HepG2 (cell line): ENCODE data around the gene PCDHGA1. TPM values are rescaled to one million over a fixed set of nuclear protein-coding genes. Genes with fewer than 3 reads are reported as not detected.
A peak's percentile ranks its signal among the peaks of the same experiment; 100 is the strongest.

ENCODE experiments used
- CENPX ChIP-seq: sonication (generic); formaldehyde crosslinking; IDR thresholded peaks from 2 replicates; pipeline ENCODE4 v1.9.0; 2021; ENCODE audit warnings: mild to moderate bottlenecking, missing genetic modification reagents, moderate library complexity
- FLYWCH1 ChIP-seq: sonication (generic); formaldehyde crosslinking; IDR thresholded peaks from 2 replicates; pipeline ENCODE4 v1.8.1; 2023; ENCODE audit warnings: mild to moderate bottlenecking, missing genetic modification reagents
- HMG20B ChIP-seq: conservative IDR thresholded peaks from 2 replicates; pipeline ENCODE4 v1.6.1; 2016; ENCODE audit warnings: missing genetic modification reagents, missing compliant biosample characterization
- SETDB1 ChIP-seq: sonication (generic); formaldehyde crosslinking; IDR thresholded peaks from 2 replicates; pipeline ENCODE4 v1.5.1; 2020; ENCODE audit warnings: missing genetic modification reagents, mild to moderate bottlenecking, borderline replicate concordance
- STAT5B ChIP-seq: sonication (generic); formaldehyde crosslinking; IDR thresholded peaks from 2 replicates; pipeline ENCODE4 v1.4.0; 2020; ENCODE audit warnings: missing genetic modification reagents
- ZBTB38 ChIP-seq: sonication (generic); formaldehyde crosslinking; IDR thresholded peaks from 2 replicates; pipeline ENCODE4 v1.5.1; 2020; ENCODE audit warnings: mild to moderate bottlenecking, missing genetic modification reagents
- ZFP36L2 ChIP-seq: sonication (generic); formaldehyde crosslinking; IDR thresholded peaks from 2 replicates; pipeline ENCODE4 v1.4.0; 2020; ENCODE audit warnings: missing genetic modification reagents
- ZNF33A ChIP-seq: sonication (generic); formaldehyde crosslinking; IDR thresholded peaks from 2 replicates; pipeline ENCODE4 v1.5.1; 2020; ENCODE audit warnings: missing genetic modification reagents, mild to moderate bottlenecking, moderate library complexity, borderline replicate concordance
- ZNF562 ChIP-seq: sonication (generic); formaldehyde crosslinking; IDR thresholded peaks from 2 replicates; pipeline ENCODE4 v1.8.0; 2022; ENCODE audit warnings: missing genetic modification reagents, borderline replicate concordance
- ZSCAN29 ChIP-seq: sonication (generic); formaldehyde crosslinking; conservative IDR thresholded peaks from 2 replicates; pipeline ENCODE4 v1.4.0; 2020; ENCODE audit warnings: mild to moderate bottlenecking, missing genetic modification reagents
- polyA plus RNA-seq, 8 experiments: library from polyadenylated mRNA; depleted of rRNA in 3 of 8; stranded (reverse) in 7 of 8; unstranded in 1 of 8; fragments of >200 nt; fragmentation: Illumina TruSeq in 4 of 8; extraction: Trizol in 4 of 8; gene quantifications; 2 replicates each; pipeline versions ENCODE4 v1.2.1 to v1.2.3, GENCODE V29; 2011 to 2016; ENCODE audit warnings: low read depth in 4 of 8, missing spikeins in 1 of 8, mixed read lengths in 1 of 8; ENCODE audit not compliant: insufficient read depth in 1 of 8
- total RNA-seq, 5 experiments: library from RNA; depleted of rRNA; stranded (reverse); fragments of >200 nt; fragmentation: Illumina TruSeq; extraction: Trizol; gene quantifications; 2 replicates each; pipeline ENCODE4 v1.2.3, GENCODE V29; 2016; ENCODE audit warnings: low read depth in 1 of 5
- TF ChIP-seq, protein P1 (sequence below): sonication (generic); formaldehyde crosslinking; IDR thresholded peaks from 2 replicates; pipeline ENCODE4 v1.8.0; 2022; ENCODE audit warnings: mild to moderate bottlenecking, missing genetic modification reagents, borderline replicate concordance
- TF ChIP-seq, protein P2 (sequence below): sonication (generic); formaldehyde crosslinking; IDR thresholded peaks from 2 replicates; pipeline ENCODE4 v1.5.1; 2020; ENCODE audit warnings: missing genetic modification reagents, mild to moderate bottlenecking, borderline replicate concordance
- TF ChIP-seq, protein P3 (sequence below): IDR thresholded peaks from 2 replicates; pipeline ENCODE4 v1.6.1; 2016; ENCODE audit warnings: low read depth, missing genetic modification reagents, missing compliant biosample characterization
- TF ChIP-seq, protein P4 (sequence below): sonication (generic); formaldehyde crosslinking; IDR thresholded peaks from 2 replicates; pipeline ENCODE4 v1.5.1; 2020; ENCODE audit warnings: mild to moderate bottlenecking, missing genetic modification reagents

The PCDHGA1 gene
- total and polyA plus RNA-seq, 2 of the 13 experiments (the other 11 are each of a cell fraction or from before 2014, with no cell fraction given), result 0.31 to 0.40 TPM

DNA sequence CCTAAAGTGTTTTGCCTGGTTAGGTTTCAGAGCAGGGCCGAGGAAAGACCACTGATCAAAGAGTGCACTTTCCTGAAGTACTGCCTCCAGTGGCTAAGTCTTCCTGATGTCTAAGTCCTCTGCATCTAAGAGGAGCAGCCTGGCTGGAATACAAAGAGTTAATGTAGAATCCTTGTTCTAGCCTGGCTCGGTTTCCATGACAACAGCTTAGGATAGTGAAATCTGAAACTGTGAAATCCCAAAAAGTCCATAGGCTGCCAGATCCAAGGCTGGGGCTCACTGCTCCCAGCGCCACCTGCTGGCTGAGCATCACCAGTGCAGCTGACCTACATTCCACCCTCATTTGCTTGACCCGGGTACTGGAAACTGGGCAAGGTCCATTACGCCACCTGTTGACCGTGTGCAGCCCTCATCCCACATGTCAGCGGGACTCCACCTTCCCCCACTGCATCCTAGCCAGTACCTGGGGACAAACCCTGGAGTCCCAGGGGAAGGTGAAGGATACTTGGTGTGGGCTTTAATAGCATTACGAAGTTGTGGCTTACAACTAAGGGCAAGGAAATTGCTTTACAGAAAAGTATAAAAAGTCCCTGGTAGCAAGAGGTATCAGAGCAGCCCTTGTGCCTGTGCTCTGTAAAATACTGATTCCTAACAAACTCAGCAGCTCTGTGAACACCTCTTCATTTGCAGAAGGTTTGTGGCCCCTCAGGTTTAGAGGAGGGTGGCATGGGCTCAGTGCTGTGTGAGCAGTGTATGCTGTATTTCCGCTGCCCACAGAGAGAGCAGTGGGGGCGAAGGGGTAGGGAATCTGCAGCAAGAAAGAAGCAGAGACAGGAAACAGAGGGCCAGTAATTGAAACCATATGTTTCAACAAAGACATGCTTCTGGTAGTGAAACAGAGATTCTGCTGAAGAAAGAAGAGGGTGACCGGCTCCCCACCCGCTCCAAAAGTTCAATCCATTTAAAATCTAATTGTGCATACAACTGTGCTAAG is 194.6 kb downstream of the PCDHGA1 start (continued):
- TF ChIP-seq, protein P1, sequence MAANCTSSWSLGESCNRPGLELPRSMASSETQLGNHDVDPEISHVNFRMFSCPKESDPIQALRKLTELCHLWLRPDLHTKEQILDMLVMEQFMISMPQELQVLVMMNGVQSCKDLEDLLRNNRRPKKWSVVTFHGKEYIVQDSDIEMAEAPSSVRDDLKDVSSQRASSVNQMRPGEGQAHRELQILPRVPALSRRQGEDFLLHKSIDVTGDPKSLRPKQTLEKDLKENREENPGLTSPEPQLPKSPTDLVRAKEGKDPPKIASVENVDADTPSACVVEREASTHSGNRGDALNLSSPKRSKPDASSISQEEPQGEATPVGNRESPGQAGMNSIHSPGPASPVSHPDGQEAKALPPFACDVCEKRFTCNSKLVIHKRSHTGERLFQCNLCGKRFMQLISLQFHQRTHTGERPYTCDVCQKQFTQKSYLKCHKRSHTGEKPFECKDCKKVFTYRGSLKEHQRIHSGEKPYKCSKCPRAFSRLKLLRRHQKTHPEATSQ, result no peak
- peak; percentile 36; the same call in 1 of the 2 replicates for TF ChIP-seq ZBTB38 (CRISPR knock-in tag)
- TF ChIP-seq ZFP36L2 (CRISPR knock-in tag), result no peak
- TF ChIP-seq, protein P2, sequence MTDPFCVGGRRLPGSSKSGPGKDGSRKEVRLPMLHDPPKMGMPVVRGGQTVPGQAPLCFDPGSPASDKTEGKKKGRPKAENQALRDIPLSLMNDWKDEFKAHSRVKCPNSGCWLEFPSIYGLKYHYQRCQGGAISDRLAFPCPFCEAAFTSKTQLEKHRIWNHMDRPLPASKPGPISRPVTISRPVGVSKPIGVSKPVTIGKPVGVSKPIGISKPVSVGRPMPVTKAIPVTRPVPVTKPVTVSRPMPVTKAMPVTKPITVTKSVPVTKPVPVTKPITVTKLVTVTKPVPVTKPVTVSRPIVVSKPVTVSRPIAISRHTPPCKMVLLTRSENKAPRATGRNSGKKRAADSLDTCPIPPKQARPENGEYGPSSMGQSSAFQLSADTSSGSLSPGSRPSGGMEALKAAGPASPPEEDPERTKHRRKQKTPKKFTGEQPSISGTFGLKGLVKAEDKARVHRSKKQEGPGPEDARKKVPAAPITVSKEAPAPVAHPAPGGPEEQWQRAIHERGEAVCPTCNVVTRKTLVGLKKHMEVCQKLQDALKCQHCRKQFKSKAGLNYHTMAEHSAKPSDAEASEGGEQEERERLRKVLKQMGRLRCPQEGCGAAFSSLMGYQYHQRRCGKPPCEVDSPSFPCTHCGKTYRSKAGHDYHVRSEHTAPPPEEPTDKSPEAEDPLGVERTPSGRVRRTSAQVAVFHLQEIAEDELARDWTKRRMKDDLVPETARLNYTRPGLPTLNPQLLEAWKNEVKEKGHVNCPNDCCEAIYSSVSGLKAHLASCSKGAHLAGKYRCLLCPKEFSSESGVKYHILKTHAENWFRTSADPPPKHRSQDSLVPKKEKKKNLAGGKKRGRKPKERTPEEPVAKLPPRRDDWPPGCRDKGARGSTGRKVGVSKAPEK (CRISPR knock-in tag), result no peak
- TF ChIP-seq HMG20B (CRISPR knock-in tag), result no peak
- TF ChIP-seq, protein P3, sequence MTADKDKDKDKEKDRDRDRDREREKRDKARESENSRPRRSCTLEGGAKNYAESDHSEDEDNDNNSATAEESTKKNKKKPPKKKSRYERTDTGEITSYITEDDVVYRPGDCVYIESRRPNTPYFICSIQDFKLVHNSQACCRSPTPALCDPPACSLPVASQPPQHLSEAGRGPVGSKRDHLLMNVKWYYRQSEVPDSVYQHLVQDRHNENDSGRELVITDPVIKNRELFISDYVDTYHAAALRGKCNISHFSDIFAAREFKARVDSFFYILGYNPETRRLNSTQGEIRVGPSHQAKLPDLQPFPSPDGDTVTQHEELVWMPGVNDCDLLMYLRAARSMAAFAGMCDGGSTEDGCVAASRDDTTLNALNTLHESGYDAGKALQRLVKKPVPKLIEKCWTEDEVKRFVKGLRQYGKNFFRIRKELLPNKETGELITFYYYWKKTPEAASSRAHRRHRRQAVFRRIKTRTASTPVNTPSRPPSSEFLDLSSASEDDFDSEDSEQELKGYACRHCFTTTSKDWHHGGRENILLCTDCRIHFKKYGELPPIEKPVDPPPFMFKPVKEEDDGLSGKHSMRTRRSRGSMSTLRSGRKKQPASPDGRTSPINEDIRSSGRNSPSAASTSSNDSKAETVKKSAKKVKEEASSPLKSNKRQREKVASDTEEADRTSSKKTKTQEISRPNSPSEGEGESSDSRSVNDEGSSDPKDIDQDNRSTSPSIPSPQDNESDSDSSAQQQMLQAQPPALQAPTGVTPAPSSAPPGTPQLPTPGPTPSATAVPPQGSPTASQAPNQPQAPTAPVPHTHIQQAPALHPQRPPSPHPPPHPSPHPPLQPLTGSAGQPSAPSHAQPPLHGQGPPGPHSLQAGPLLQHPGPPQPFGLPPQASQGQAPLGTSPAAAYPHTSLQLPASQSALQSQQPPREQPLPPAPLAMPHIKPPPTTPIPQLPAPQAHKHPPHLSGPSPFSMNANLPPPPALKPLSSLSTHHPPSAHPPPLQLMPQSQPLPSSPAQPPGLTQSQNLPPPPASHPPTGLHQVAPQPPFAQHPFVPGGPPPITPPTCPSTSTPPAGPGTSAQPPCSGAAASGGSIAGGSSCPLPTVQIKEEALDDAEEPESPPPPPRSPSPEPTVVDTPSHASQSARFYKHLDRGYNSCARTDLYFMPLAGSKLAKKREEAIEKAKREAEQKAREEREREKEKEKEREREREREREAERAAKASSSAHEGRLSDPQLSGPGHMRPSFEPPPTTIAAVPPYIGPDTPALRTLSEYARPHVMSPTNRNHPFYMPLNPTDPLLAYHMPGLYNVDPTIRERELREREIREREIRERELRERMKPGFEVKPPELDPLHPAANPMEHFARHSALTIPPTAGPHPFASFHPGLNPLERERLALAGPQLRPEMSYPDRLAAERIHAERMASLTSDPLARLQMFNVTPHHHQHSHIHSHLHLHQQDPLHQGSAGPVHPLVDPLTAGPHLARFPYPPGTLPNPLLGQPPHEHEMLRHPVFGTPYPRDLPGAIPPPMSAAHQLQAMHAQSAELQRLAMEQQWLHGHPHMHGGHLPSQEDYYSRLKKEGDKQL (CRISPR knock-in tag), result no peak
- TF ChIP-seq CENPX (CRISPR knock-in tag), result no peak
- TF ChIP-seq STAT5B (CRISPR knock-in tag), result no peak
- TF ChIP-seq FLYWCH1 (CRISPR knock-in tag), result no peak
- no peak for TF ChIP-seq ZNF562 (CRISPR knock-in tag)
- TF ChIP-seq SETDB1 (CRISPR knock-in tag), result no peak
- TF ChIP-seq, protein P4, sequence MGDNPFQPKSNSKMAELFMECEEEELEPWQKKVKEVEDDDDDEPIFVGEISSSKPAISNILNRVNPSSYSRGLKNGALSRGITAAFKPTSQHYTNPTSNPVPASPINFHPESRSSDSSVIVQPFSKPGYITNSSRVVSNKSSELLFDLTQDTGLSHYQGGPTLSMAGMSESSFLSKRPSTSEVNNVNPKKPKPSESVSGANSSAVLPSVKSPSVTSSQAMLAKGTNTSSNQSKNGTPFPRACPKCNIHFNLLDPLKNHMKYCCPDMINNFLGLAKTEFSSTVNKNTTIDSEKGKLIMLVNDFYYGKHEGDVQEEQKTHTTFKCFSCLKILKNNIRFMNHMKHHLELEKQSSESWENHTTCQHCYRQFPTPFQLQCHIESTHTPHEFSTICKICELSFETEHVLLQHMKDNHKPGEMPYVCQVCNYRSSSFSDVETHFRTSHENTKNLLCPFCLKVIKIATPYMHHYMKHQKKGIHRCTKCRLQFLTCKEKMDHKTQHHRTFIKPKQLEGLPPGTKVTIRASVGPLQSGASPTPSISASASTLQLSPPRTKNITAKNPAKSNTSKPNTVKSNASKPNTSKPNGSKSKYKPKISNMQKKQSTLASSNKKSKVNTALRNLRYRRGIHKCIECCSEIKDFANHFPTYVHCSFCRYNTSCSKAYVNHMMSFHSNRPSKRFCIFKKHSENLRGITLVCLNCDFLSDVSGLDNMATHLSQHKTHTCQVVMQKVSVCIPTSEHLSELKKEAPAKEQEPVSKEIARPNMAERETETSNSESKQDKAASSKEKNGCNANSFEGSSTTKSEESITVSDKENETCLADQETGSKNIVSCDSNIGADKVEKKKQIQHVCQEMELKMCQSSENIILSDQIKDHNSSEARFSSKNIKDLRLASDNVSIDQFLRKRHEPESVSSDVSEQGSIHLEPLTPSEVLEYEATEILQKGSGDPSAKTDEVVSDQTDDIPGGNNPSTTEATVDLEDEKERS (CRISPR knock-in tag), result 0 out of 2 replicates have a peak, but pooled peaks have one; percentile 34
- TF ChIP-seq ZNF33A (CRISPR knock-in tag), result no peak
- TF ChIP-seq ZSCAN29 (CRISPR knock-in tag), result no peak
